GM12878 (cell line): ENCODE results near the gene ATP10D. TPM values are rescaled to one million over a fixed set of nuclear protein-coding genes. Genes with fewer than 3 reads are reported as not detected.

Experiments used
- ATAC-seq: fragments of 200-7000 bp; cut with Tn5 transposase; 3 replicates; pipeline ENCODE4 v1.9.1; 2020; ENCODE audit warnings: mild to moderate bottlenecking, moderate library complexity
- BruUV-seq: library from RNA; stranded (reverse); fragments of 400-500 nt; replicated peaks from 2 replicates; lab custom pipeline; 2021; lab: Mats Ljungman, UMichigan
- CTCF ChIA-PET: fragments of 300-600 bp; sonication (Branson Sonifier 250); formaldehyde crosslinking; extraction: SDS; loops from one replicate; lab custom pipeline; 2021; ENCODE audit warnings: inconsistent platforms; lab: Yijun Ruan, JAX
- POLR2A ChIA-PET: fragments of 350-600 bp; formaldehyde crosslinking; extraction: SDS; loops from one replicate; lab custom pipeline; 2021; ENCODE audit warnings: inconsistent platforms; lab: Charles Lee
- RAD21 ChIA-PET: fragments of 300-600 bp; sonication (Branson Sonifier 250); formaldehyde crosslinking; loops from one replicate; lab custom pipeline; 2023; ENCODE audit warnings: antibody characterized with exemption; ENCODE audit not compliant: unreplicated experiment; lab: Charles Lee
- SMC1A ChIA-PET: fragments of 300-600 bp; sonication (Branson Sonifier 250); formaldehyde crosslinking; loops from one replicate; lab custom pipeline; 2023; ENCODE audit not compliant: unreplicated experiment, uncharacterized antibody; lab: Charles Lee
- DNase-seq: peaks from one replicate; pipeline ENCODE4 v3.0.0-alpha.2; 2011; ENCODE audit warnings: low read depth, low spot score
- FAIRE-seq: peaks from 3 replicates; lab custom pipeline; 2011; peaks lifted over from hg19 to GRCh38; lab: Jason Lieb, UNC
- H2AFZ ChIP-seq: 2 replicates; pipeline ENCODE4 v1.6.0; 2011; ENCODE audit warnings: low read depth, low read length, control low read depth; ENCODE audit not compliant: control insufficient read depth
- H3K27ac ChIP-seq: 2 replicates; pipeline ENCODE4 v1.5.1; 2011; ENCODE audit warnings: control low read depth; ENCODE audit not compliant: control insufficient read depth, insufficient read depth
- H3K27me3 ChIP-seq, 2 experiments: replicated peaks in 1 of 2; 2 replicates each; pipeline versions ENCODE4 v1.6.0 to v1.6.1; 2011; ENCODE audit warnings: low read length in 1 of 2; ENCODE audit not compliant: control insufficient read depth in 2 of 2, insufficient read depth in 2 of 2
- H3K36me3 ChIP-seq, 2 experiments: 2 replicates each; pipeline ENCODE4 v1.5.1; 2011; ENCODE audit warnings: low read length in 1 of 2; ENCODE audit not compliant: control insufficient read depth in 2 of 2, insufficient read depth in 2 of 2
- H3K4me1 ChIP-seq: 2 replicates; pipeline ENCODE4 v1.6.1; 2011; ENCODE audit warnings: mild to moderate bottlenecking, low read length, moderate library complexity, mixed read lengths; ENCODE audit not compliant: control insufficient read depth, insufficient read depth
- H3K4me2 ChIP-seq: 2 replicates; pipeline ENCODE4 v1.6.0; 2011; ENCODE audit warnings: control low read depth; ENCODE audit not compliant: control insufficient read depth, insufficient read depth
- H3K4me3 ChIP-seq: fragments of 200-600 bp; sonication (generic); 2 replicates; pipeline ENCODE4 v1.5.1; 2016
- H3K79me2 ChIP-seq: 2 replicates; pipeline ENCODE4 v1.6.0; 2011; ENCODE audit warnings: low read length; ENCODE audit not compliant: control insufficient read depth, insufficient read depth
- H3K9ac ChIP-seq: 2 replicates; pipeline ENCODE4 v1.8.0; 2011; ENCODE audit warnings: low read length, control low read depth, mixed read lengths; ENCODE audit not compliant: control insufficient read depth, insufficient read depth
- H3K9me3 ChIP-seq: replicated peaks from 3 replicates; pipeline ENCODE4 v1.5.1; 2011; ENCODE audit warnings: mild to moderate bottlenecking, low read length; ENCODE audit not compliant: control insufficient read depth, insufficient read depth
- H4K20me1 ChIP-seq: 2 replicates; pipeline ENCODE4 v1.6.0; 2011; ENCODE audit not compliant: control insufficient read depth, insufficient read depth
- CEBPB ChIP-seq, 2 experiments: fragments of 150-350 bp in 1 of 2; IDR thresholded peaks; 2 replicates each; pipeline ENCODE4 v1.6.1; 2012 to 2014; ENCODE audit warnings: low read depth in 2 of 2, low read length in 2 of 2, borderline replicate concordance in 1 of 2, inconsistent platforms in 1 of 2
- EGR1 ChIP-seq, 2 experiments: IDR thresholded peaks; 1 replicate in 1 of 2; 2 replicates in 1 of 2; pipeline ENCODE4 v1.6.1; 2011 to 2012; ENCODE audit warnings: low read depth in 2 of 2, low read length in 2 of 2, borderline replicate concordance in 1 of 2, mild to moderate bottlenecking in 1 of 2, moderate library complexity in 1 of 2
- EP300 ChIP-seq, 2 experiments: fragments of 150-350 bp in 1 of 2; IDR thresholded peaks; 2 replicates each; pipeline ENCODE4 v1.6.1; 2011 to 2012; ENCODE audit warnings: low read depth in 2 of 2, low read length in 2 of 2, borderline replicate concordance in 1 of 2, improper control_type of control experiment in 1 of 2, inconsistent platforms in 1 of 2; ENCODE audit not compliant: control insufficient read depth in 1 of 2
- ESRRA ChIP-seq: IDR thresholded peaks from 2 replicates; pipeline ENCODE4 v1.6.1; 2012; ENCODE audit warnings: mild to moderate bottlenecking, low read length, improper control_type of control experiment
- EZH2 ChIP-seq: IDR thresholded peaks from 2 replicates; pipeline ENCODE4 v1.6.1; 2012; ENCODE audit warnings: low read depth, mild to moderate bottlenecking, control low read depth, inconsistent platforms, low read length, borderline replicate concordance; ENCODE audit not compliant: control insufficient read depth
- FOS ChIP-seq: IDR thresholded peaks from 3 replicates; pipeline ENCODE4 v1.6.1; 2011; ENCODE audit warnings: borderline replicate concordance; ENCODE audit not compliant: insufficient read length; ENCODE audit errors: extremely low read depth
- FOXK2 ChIP-seq: fragments of 450-650 bp; IDR thresholded peaks from 2 replicates; pipeline ENCODE4 v1.6.1; 2017; ENCODE audit warnings: mild to moderate bottlenecking, moderate library complexity
- FOXM1 ChIP-seq: IDR thresholded peaks from 2 replicates; pipeline ENCODE4 v1.6.1; 2012; ENCODE audit warnings: low read depth, mild to moderate bottlenecking, inconsistent platforms, low read length, moderate library complexity
- GABPA ChIP-seq: IDR thresholded peaks from 2 replicates; pipeline ENCODE4 v1.6.1; 2014; ENCODE audit warnings: antibody characterized with exemption, low read depth, mild to moderate bottlenecking, inconsistent platforms
- MEF2A ChIP-seq: IDR thresholded peaks from 2 replicates; pipeline ENCODE4 v1.6.1; 2011; ENCODE audit warnings: low read depth, mild to moderate bottlenecking, low read length, moderate library complexity; ENCODE audit not compliant: insufficient read depth
- MEF2B ChIP-seq: fragments of 450-650 bp; IDR thresholded peaks from 2 replicates; pipeline ENCODE4 v1.6.1; 2018; ENCODE audit warnings: mild to moderate bottlenecking, moderate library complexity; ENCODE audit not compliant: partially characterized antibody, poor library complexity, severe bottlenecking
- RELA ChIP-seq: fragments of 450-650 bp; IDR thresholded peaks from 2 replicates; pipeline ENCODE4 v1.8.0; 2014; ENCODE audit warnings: borderline replicate concordance; ENCODE audit not compliant: partially characterized antibody
- SIN3A ChIP-seq: IDR thresholded peaks from 2 replicates; pipeline ENCODE4 v1.6.1; 2012; ENCODE audit warnings: low read depth, low read length, improper control_type of control experiment
- SMC3 ChIP-seq: IDR thresholded peaks from 2 replicates; pipeline ENCODE4 v1.6.1; 2011; ENCODE audit warnings: low read length, improper control_type of control experiment, borderline replicate concordance
- SRF ChIP-seq, 2 experiments: IDR thresholded peaks; 2 replicates each; pipeline ENCODE4 v1.6.1; 2011; ENCODE audit warnings: low read depth in 2 of 2, low read length in 2 of 2, mild to moderate bottlenecking in 1 of 2, moderate library complexity in 1 of 2
- ZNF24 ChIP-seq: fragments of 450-650 bp; IDR thresholded peaks from 2 replicates; pipeline ENCODE4 v1.6.1; 2017; ENCODE audit warnings: antibody characterized with exemption, mild to moderate bottlenecking
- ZNF274 ChIP-seq: IDR thresholded peaks from one replicate; pipeline ENCODE4 v1.8.0; 2011; ENCODE audit not compliant: insufficient read length, insufficient read depth
- ZNF687 ChIP-seq: fragments of 450-650 bp; IDR thresholded peaks from 2 replicates; pipeline ENCODE4 v1.6.1; 2017; ENCODE audit warnings: mild to moderate bottlenecking, moderate library complexity
- WGBS: methylation state at CpG from one replicate; pipeline ENCODE4 v1.1.6; 2016; ENCODE audit warnings: low lambda C conversion rate; ENCODE audit not compliant: insufficient replicate concordance, insufficient coverage; ENCODE audit errors: missing lambda C conversion rate; 5-methylcytosine and 5-hydroxymethylcytosine counted together
- in situ Hi-C: fragments of 300-500 bp; cut with MboI; formaldehyde crosslinking; loops from 9 replicates; pipeline ENCODE4 v1.14.3; 2018; ENCODE audit warnings: mixed read lengths
- intact Hi-C: fragments of 100-400 bp; cut with micrococcal nuclease; formaldehyde crosslinking; loops from one replicate; pipeline ENCODE4 v1.14.2; 2022; ENCODE audit not compliant: unreplicated experiment
- polyA plus RNA-seq, 11 experiments: library from polyadenylated mRNA; depleted of rRNA in 4 of 11; unstranded in 6 of 11; stranded (reverse) in 5 of 11; fragments of >200 nt; fragmentation: Nextera tagmentation in 4 of 11; fragmentation: Illumina TruSeq in 1 of 11; extraction: Ambion mirVana in 4 of 11; extraction: Trizol in 1 of 11; gene quantifications; 1 replicate in 1 of 11; 2 replicates in 10 of 11; pipeline versions ENCODE4 v1.2.1 to v1.2.3, GENCODE V29; 2011 to 2016; ENCODE audit warnings: inconsistent platforms in 2 of 11, missing spikeins in 2 of 11, low read depth in 1 of 11
- total RNA-seq, 4 experiments: library from RNA; depleted of rRNA in 3 of 4; stranded (reverse); fragments of >200 nt in 3 of 4; fragmentation: Illumina TruSeq in 1 of 4; extraction: Trizol in 1 of 4; gene quantifications; 2 replicates each; pipeline versions ENCODE4 v1.2.1 to v1.2.3, GENCODE V29; 2013 to 2021
- TF ChIP-seq, protein P1 (sequence below): IDR thresholded peaks from 2 replicates; pipeline ENCODE4 v1.6.1; 2012; ENCODE audit warnings: low read depth, low read length, improper control_type of control experiment

ATP10D gene
- total and polyA plus RNA-seq, 10 of the 15 experiments (the other 5 are each of a cell fraction or from before 2014, with no cell fraction given), result 10.2 to 50.3 (median 19.1) TPM

- H3K27me3 ChIP-seq, result no peaks in the 10 kb centered on the region
- no peak overlapping the region for H2AFZ ChIP-seq
- ChIA-PET RAD21 (interaction anchor here (0.7 to 5.5 kb wide), 10 partner anchors 10 to 65 kb away, joined by 4 to 99 read pairs (median 12); partner anchors contain the start of genes ATP10D and COMMD8), CTCF (interaction anchor here (0.7 to 10.3 kb wide), 7 partner anchors 10 to 337 kb away, joined by 3 to 124 read pairs (median 3); partner anchors contain the start of genes ATP10D and COMMD8), POLR2A (interaction anchor here (1.1 to 5.3 kb wide), 5 partner anchors 10 to 36 kb away, joined by 6 to 43 read pairs (median 7); partner anchors contain the start of genes ATP10D and COMMD8), SMC1A (interaction anchor here (0.6 to 11.1 kb wide), 11 partner anchors 10 to 73 kb away, joined by 3 to 239 read pairs (median 6); partner anchors contain the start of genes ATP10D and COMMD8)
- ATAC-seq (peak; percentile 61), FAIRE-seq (no peak), DNase-seq (no peak)
- H3K27ac ChIP-seq, result peak overlapping the region; percentile 80
- in situ Hi-C loops, result no loop called here
- H4K20me1 ChIP-seq, result no peaks in the 10 kb centered on the region
- H3K4me2 ChIP-seq, result peak overlapping the region; percentile 96; the same call in 1 of the 2 replicates
- intact Hi-C loops, result loop anchor here (10.0 kb wide), 2 partner anchors 415 to 535 kb away; partner anchors contain the start of gene NFXL1
- H3K9me3 ChIP-seq, result no peaks in the 10 kb centered on the region; the same call in 1 of the 3 replicates
- BruUV-seq, result no TSS peak
- H3K36me3 ChIP-seq, result no peaks in the 10 kb centered on the region
- no peak overlapping the region for H3K9ac ChIP-seq
- peak overlapping the region; percentile 26; the same call in 1 of the 2 replicates for H3K4me3 ChIP-seq
- WGBS, result 0% methylated on average over 2 of the region's 2 CpGs
- peaks cover 25% of the 10 kb centered on the region for H3K4me1 ChIP-seq
- H3K79me2 ChIP-seq, result peaks cover 7% of the 10 kb centered on the region
- no peak for TF ChIP-seq SRF (IDR thresholded peaks at IDR 0.05; ENCODE audit: low read depth in 2 of 2, low read length in 2 of 2)
- TF ChIP-seq SIN3A, result no peak
- TF ChIP-seq ZNF274, result no peak
- TF ChIP-seq FOS, result no peak
- no peak for TF ChIP-seq GABPA
- TF ChIP-seq FOXK2, result no peak
- no peak for TF ChIP-seq EGR1 (IDR thresholded peaks at IDR 0.05; ENCODE audit: borderline replicate concordance in 1 of 2, low read depth in 2 of 2, low read length in 2 of 2)
- TF ChIP-seq EZH2, result no peak
- no peak for TF ChIP-seq ESRRA
- TF ChIP-seq, protein P1, sequence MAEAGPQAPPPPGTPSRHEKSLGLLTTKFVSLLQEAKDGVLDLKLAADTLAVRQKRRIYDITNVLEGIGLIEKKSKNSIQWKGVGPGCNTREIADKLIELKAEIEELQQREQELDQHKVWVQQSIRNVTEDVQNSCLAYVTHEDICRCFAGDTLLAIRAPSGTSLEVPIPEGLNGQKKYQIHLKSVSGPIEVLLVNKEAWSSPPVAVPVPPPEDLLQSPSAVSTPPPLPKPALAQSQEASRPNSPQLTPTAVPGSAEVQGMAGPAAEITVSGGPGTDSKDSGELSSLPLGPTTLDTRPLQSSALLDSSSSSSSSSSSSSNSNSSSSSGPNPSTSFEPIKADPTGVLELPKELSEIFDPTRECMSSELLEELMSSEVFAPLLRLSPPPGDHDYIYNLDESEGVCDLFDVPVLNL, result no peak
- no peak for TF ChIP-seq RELA
- TF ChIP-seq EP300 (IDR thresholded peaks at IDR 0.05; ENCODE audit: borderline replicate concordance in 1 of 2, control insufficient read depth in 1 of 2, low read depth in 2 of 2, low read length in 2 of 2), result no peak
- TF ChIP-seq ZNF24, result no peak
- peak; percentile 77 for TF ChIP-seq MEF2A
- no peak for TF ChIP-seq CEBPB (IDR thresholded peaks at IDR 0.05; ENCODE audit: borderline replicate concordance in 1 of 2, low read depth in 2 of 2, low read length in 2 of 2)
- no peak for TF ChIP-seq SMC3
- no peak for TF ChIP-seq ZNF687
- 0 out of 2 replicates have a peak, but pooled peaks have one; percentile 8 for TF ChIP-seq FOXM1
- TF ChIP-seq MEF2B, result peak; percentile 62
Observed at GRCh38 chr4:47499700-47500099, 14.6 kb downstream of the ATP10D start.
